Astrocyte of the spinal cord (primary cell): ENCODE data around the gene HTR6.

ENCODE experiments used
- DNase-seq: peaks from one replicate; pipeline ENCODE4 v3.0.0; 2011; ENCODE audit warnings: low read depth, low spot score
- H3K4me3 ChIP-seq: 2 replicates; pipeline ENCODE4 v1.5.1; 2011; ENCODE audit warnings: low read depth, mild to moderate bottlenecking, low read length, moderate library complexity
- CTCF ChIP-seq: IDR thresholded peaks from 2 replicates; pipeline ENCODE4 v1.5.1; 2012; ENCODE audit warnings: low read depth, mild to moderate bottlenecking, low read length, inconsistent platforms
- in situ Hi-C: cut with HindIII; loops from 2 replicates; pipeline ENCODE4 v1.10.0; 2017; ENCODE audit warnings: low sequenced_read_pairs

The HTR6 gene

GRCh38 chr1:19672237-19672636 is 7.6 kb downstream of the HTR6 start:
- H3K4me3 ChIP-seq = no peak overlapping the region
- DNase-seq = no peak
- in situ Hi-C loops = no loop called here
- no peak for TF ChIP-seq CTCF

GRCh38 chr1:19675797-19676196 is 11.1 kb downstream of the HTR6 start:
- in situ Hi-C loops = no loop called here
- TF ChIP-seq CTCF = no peak
- no peak overlapping the region for H3K4me3 ChIP-seq
- DNase-seq = no peak

GRCh38 chr1:19676438-19676922 is 11.8 kb downstream of the HTR6 start:
- H3K4me3 ChIP-seq = no peak overlapping the region
- in situ Hi-C loops = no loop called here
- TF ChIP-seq CTCF = no peak
- DNase-seq = peak; percentile 53

DNA sequence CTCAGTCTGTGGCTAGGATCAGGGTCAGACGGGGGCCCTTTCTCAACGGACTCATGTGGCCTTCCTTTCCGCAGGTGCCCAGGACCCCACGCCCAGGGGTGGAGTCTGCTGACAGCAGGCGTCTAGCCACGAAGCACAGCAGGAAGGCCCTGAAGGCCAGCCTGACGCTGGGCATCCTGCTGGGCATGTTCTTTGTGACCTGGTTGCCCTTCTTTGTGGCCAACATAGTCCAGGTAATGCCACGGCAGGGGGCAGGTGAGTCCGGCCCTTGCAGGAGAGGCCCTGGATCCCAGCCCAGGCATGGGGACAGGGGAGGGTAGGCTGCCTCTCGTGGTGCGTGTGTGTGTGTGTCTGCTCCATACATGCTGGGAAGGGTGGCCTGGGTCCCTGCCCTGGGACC is 13.8 kb downstream of the HTR6 start:
- no peak overlapping the region for H3K4me3 ChIP-seq
- DNase-seq = no peak
- no peak for TF ChIP-seq CTCF
- in situ Hi-C loops = no loop called here

- in situ Hi-C loops = no loop called here
- TF ChIP-seq CTCF = no peak
- no peak overlapping the region for H3K4me3 ChIP-seq
- no peak for DNase-seq
These were observed 14.3 kb downstream of the HTR6 start for GRCh38 chr1:19678931-19679453.

GRCh38 chr1:19679691-19680090 is 15.0 kb downstream of the HTR6 start:
- in situ Hi-C loops = no loop called here
- no peak for TF ChIP-seq CTCF
- no peak overlapping the region for H3K4me3 ChIP-seq
- no peak for DNase-seq

DNA sequence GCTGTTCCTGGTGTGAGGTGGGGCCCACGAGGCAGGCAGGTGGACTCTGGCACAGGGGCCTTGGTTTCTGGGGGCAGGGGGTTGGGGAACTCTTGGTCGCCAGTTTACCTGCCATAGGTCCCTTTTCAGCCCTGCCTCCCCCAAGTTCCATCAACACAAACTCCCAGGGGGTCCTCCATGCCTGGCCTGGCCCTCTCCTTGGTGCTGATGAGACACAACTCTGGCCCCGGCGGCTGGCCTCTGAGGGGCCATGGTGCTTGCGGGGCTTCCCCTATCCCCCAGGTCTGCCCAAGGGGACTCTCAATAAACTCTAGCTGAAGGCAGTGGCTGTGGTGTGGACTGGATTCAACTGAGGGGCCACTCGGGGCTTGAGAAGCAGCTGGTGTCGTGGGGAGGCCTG is 16.0 kb downstream of the HTR6 start:
- no peak for DNase-seq
- TF ChIP-seq CTCF = no peak
- H3K4me3 ChIP-seq = no peak overlapping the region
- in situ Hi-C loops = no loop called here
